Breast epithelium (tissue), 4 donors: ENCODE measurements around the gene AP1S2. TPM values are rescaled to one million over a fixed set of nuclear protein-coding genes. Genes with fewer than 3 reads are reported as not detected.

Experiments
- DNase-seq, 2 donors: peaks; one replicate each; pipeline ENCODE4 v3.0.0-alpha.2; 2019; ENCODE audit warnings: low spot score in 2 of 2
- H3K27ac ChIP-seq, 2 donors: fragments of 200-600 bp; sonication (generic) in 1 of 2; one replicate each; pipeline ENCODE4 v1.5.1; 2016 to 2019; ENCODE audit warnings: mild to moderate bottlenecking in 1 of 2
- H3K27me3 ChIP-seq, 2 donors: fragments of 200-600 bp; sonication (generic) in 1 of 2; one replicate each; pipeline versions ENCODE4 v1.5.1 to v1.6.0; 2017 to 2019; ENCODE audit warnings: control low read depth in 1 of 2, mild to moderate bottlenecking in 1 of 2
- H3K36me3 ChIP-seq: fragments of 200-600 bp; one replicate; pipeline ENCODE4 v1.5.1; 2019
- H3K4me1 ChIP-seq, 2 donors: fragments of 200-600 bp; sonication (generic); one replicate each; pipeline ENCODE4 v1.5.1; 2016 to 2019; ENCODE audit warnings: control low read depth in 1 of 2
- H3K4me3 ChIP-seq, 3 donors: fragments of 200-600 bp; sonication (generic); 1 replicate in 2 of 3; 2 replicates in 1 of 3; pipeline ENCODE4 v1.5.1; 2016 to 2019; ENCODE audit warnings: mild to moderate bottlenecking in 3 of 3, moderate library complexity in 2 of 3
- H3K9me3 ChIP-seq, 2 donors: fragments of 200-600 bp; sonication (generic) in 1 of 2; one replicate each; pipeline ENCODE4 v1.5.1; 2016 to 2019; ENCODE audit warnings: control low read depth in 1 of 2
- CTCF ChIP-seq, 3 donors: fragments of 450-650 bp; IDR thresholded peaks; one replicate each; pipeline ENCODE4 v1.5.1; 2016 to 2017; ENCODE audit warnings: antibody characterized with exemption in 3 of 3, mild to moderate bottlenecking in 3 of 3, moderate library complexity in 3 of 3
- POLR2A ChIP-seq: fragments of 450-650 bp; IDR thresholded peaks from one replicate; pipeline ENCODE4 v1.6.1; 2016; ENCODE audit warnings: antibody characterized with exemption, mild to moderate bottlenecking, moderate library complexity
- POLR2AphosphoS5 ChIP-seq, 3 donors: sonication (generic); formaldehyde crosslinking; IDR thresholded peaks; one replicate each; pipeline ENCODE4 v1.6.1; 2017; ENCODE audit warnings: antibody characterized with exemption in 3 of 3
- intact Hi-C: fragments of 100-400 bp; cut with DNase I; formaldehyde crosslinking; loops from one replicate; pipeline ENCODE4 v1.15.1; 2023; ENCODE audit warnings: low total_unique reads
- total RNA-seq, 3 donors: library from RNA; depleted of rRNA; stranded (reverse); fragments of >200 nt; gene quantifications; one replicate each; pipeline ENCODE4 v1.1.0, GENCODE V29; 2016

The AP1S2 gene
- total RNA-seq, 3 donors from 2014 or later, result 23.0 to 56.5 (median 36.7) TPM

- intact Hi-C loops, result no loop called here
- no peak for TF ChIP-seq CTCF (IDR thresholded peaks at IDR 0.05)
- Histone ChIP-seq H3K27ac (no peak overlapping the region), H3K4me1 (no peaks in the 10 kb centered on the region), H3K36me3 (no peaks in the 10 kb centered on the region), H3K4me3 (no peak overlapping the region), H3K27me3 (no peaks in the 10 kb centered on the region), H3K9me3 (no peaks in the 10 kb centered on the region)
- DNase-seq, result no peak
Measured at GRCh38 chrX:15822922-15823321, 31.7 kb downstream of the AP1S2 start.

- Histone ChIP-seq H3K4me3 (no peak overlapping the region), H3K27me3 (no peaks in the 10 kb centered on the region), H3K9me3 (no peaks in the 10 kb centered on the region), H3K4me1 (no peaks in the 10 kb centered on the region), H3K27ac (no peak overlapping the region), H3K36me3 (no peaks in the 10 kb centered on the region)
- intact Hi-C loops, result no loop called here
- TF ChIP-seq POLR2AphosphoS5 (IDR thresholded peaks at IDR 0.05) (no peak), CTCF (IDR thresholded peaks at IDR 0.05) (no peak), POLR2A (no peak)
- no peak for DNase-seq
Measured at GRCh38 chrX:15820106-15821073, 34.2 kb downstream of the AP1S2 start.

GRCh38 chrX:15816886-15817285, 37.7 kb downstream of the AP1S2 start:
- H3K9me3 ChIP-seq, result no peaks in the 10 kb centered on the region
- intact Hi-C loops, result no loop called here
- DNase-seq, result no peak
- H3K27me3 ChIP-seq, result no peaks in the 10 kb centered on the region
- H3K4me1 ChIP-seq, result no peaks in the 10 kb centered on the region
- no peaks in the 10 kb centered on the region for H3K36me3 ChIP-seq
- TF ChIP-seq POLR2AphosphoS5 (IDR thresholded peaks at IDR 0.05), result no peak
- TF ChIP-seq POLR2A, result no peak
- no peak for TF ChIP-seq CTCF (IDR thresholded peaks at IDR 0.05)
- no peak overlapping the region for H3K27ac ChIP-seq
- H3K4me3 ChIP-seq, result no peak overlapping the region

GRCh38 chrX:15816438-15816809, 38.2 kb downstream of the AP1S2 start:
- no peak for TF ChIP-seq POLR2AphosphoS5 (IDR thresholded peaks at IDR 0.05)
- TF ChIP-seq CTCF (IDR thresholded peaks at IDR 0.05), result no peak
- no peak for TF ChIP-seq POLR2A
- DNase-seq, result no peak
- H3K9me3 ChIP-seq, result no peaks in the 10 kb centered on the region
- H3K4me3 ChIP-seq, result no peak overlapping the region
- intact Hi-C loops, result no loop called here
- H3K36me3 ChIP-seq, result no peaks in the 10 kb centered on the region
- no peaks in the 10 kb centered on the region for H3K4me1 ChIP-seq
- H3K27ac ChIP-seq, result no peak overlapping the region
- H3K27me3 ChIP-seq, result no peaks in the 10 kb centered on the region

- Histone ChIP-seq H3K4me1 (no peaks in the 10 kb centered on the region), H3K36me3 (no peaks in the 10 kb centered on the region), H3K4me3 (no peak overlapping the region), H3K27ac (no peak overlapping the region), H3K27me3 (no peaks in the 10 kb centered on the region), H3K9me3 (no peaks in the 10 kb centered on the region)
- TF ChIP-seq CTCF (IDR thresholded peaks at IDR 0.05), result no peak
- no peak for TF ChIP-seq POLR2A
- no peak for TF ChIP-seq POLR2AphosphoS5 (IDR thresholded peaks at IDR 0.05)
- intact Hi-C loops, result no loop called here
- DNase-seq, result no peak
Measured at GRCh38 chrX:15815779-15816437, 38.7 kb downstream of the AP1S2 start.
